H1 (cell line): Measurements from ENCODE around the gene TMPRSS13.

ENCODE experiments used
- CHD7 ChIP-seq: fragments of 300-600 bp; sonication (generic); IDR thresholded peaks from 2 replicates; pipeline ENCODE4 v1.7.1; 2012; ENCODE audit warnings: low read length, moderate library complexity, mild to moderate bottlenecking, inconsistent platforms; ENCODE audit not compliant: insufficient replicate concordance
- CTCF ChIP-seq, 3 experiments: IDR thresholded peaks; 1 replicate in 2 of 3; 2 replicates in 1 of 3; pipeline versions ENCODE4 v1.5.1 to v1.6.1; 2011; ENCODE audit warnings: low read length in 3 of 3, mild to moderate bottlenecking in 3 of 3, inconsistent platforms in 2 of 3, low read depth in 1 of 3, moderate library complexity in 1 of 3; ENCODE audit not compliant: insufficient read depth in 1 of 3; ENCODE audit errors: control extremely low read depth in 1 of 3
- EP300 ChIP-seq, 2 experiments: IDR thresholded peaks; 1 replicate in 1 of 2; 2 replicates in 1 of 2; pipeline ENCODE4 v1.6.1; 2011 to 2012; ENCODE audit warnings: low read depth in 2 of 2, low read length in 2 of 2, mild to moderate bottlenecking in 2 of 2, borderline replicate concordance in 1 of 2, inconsistent platforms in 1 of 2, moderate library complexity in 1 of 2
- HDAC2 ChIP-seq, 2 experiments: fragments of 300-600 bp in 1 of 2; sonication (generic) in 1 of 2; IDR thresholded peaks; 2 replicates each; pipeline ENCODE4 v1.6.1; 2011 to 2012; ENCODE audit warnings: low read depth in 2 of 2, low read length in 2 of 2, mild to moderate bottlenecking in 2 of 2, moderate library complexity in 2 of 2, borderline replicate concordance in 1 of 2, inconsistent platforms in 1 of 2
- RXRA ChIP-seq: IDR thresholded peaks from 2 replicates; pipeline ENCODE4 v1.6.1; 2011; ENCODE audit warnings: low read depth, mild to moderate bottlenecking, low read length, moderate library complexity; ENCODE audit not compliant: insufficient read depth

GRCh38 chr11:117960406-117960805 is 31.2 kb upstream of the TMPRSS13 start:
- TF ChIP-seq CHD7 = no peak
- no peak for TF ChIP-seq CTCF (IDR thresholded peaks at IDR 0.05; ENCODE audit: control extremely low read depth in 1 of 3, insufficient read depth in 1 of 3, low read depth in 1 of 3, low read length in 3 of 3)
- TF ChIP-seq HDAC2 (IDR thresholded peaks at IDR 0.05; ENCODE audit: borderline replicate concordance in 1 of 2, low read depth in 2 of 2, low read length in 2 of 2) = no peak
- TF ChIP-seq EP300 (IDR thresholded peaks at IDR 0.05; ENCODE audit: borderline replicate concordance in 1 of 2, low read depth in 2 of 2, low read length in 2 of 2) = no peak
- no peak for TF ChIP-seq RXRA
